HG02973 (cell line): Measurements from ENCODE around the gene NCKAP5.

Source experiments
- ATAC-seq: cut with Tn5 transposase; IDR thresholded peaks from one replicate; pipeline ENCODE4 v1.9.1; 2021; ENCODE audit warnings: moderate library complexity; ENCODE audit not compliant: unreplicated experiment

NCKAP5 gene

GRCh38 chr2:132975193-132976105 is 592.8 kb downstream of the NCKAP5 start:
- ATAC-seq, result no peak

- ATAC-seq, result no peak
These were observed 593.7 kb downstream of the NCKAP5 start for GRCh38 chr2:132974467-132975095.

GRCh38 chr2:132971310-132972061 is 596.8 kb downstream of the NCKAP5 start:
- no peak for ATAC-seq

GRCh38 chr2:132969371-132969985 is 598.8 kb downstream of the NCKAP5 start:
- ATAC-seq, result no peak

GRCh38 chr2:132965460-132965859 is 602.8 kb downstream of the NCKAP5 start:
- ATAC-seq, result no peak

GRCh38 chr2:132963161-132963560 is 605.1 kb downstream of the NCKAP5 start:
- ATAC-seq, result no peak

- ATAC-seq, result no peak
These were observed 609.4 kb downstream of the NCKAP5 start for GRCh38 chr2:132958887-132959286.

- ATAC-seq, result no peak
These were observed 612.2 kb downstream of the NCKAP5 start for GRCh38 chr2:132955871-132956615.

- ATAC-seq, result peak; percentile 75
These were observed 614.5 kb downstream of the NCKAP5 start for GRCh38 chr2:132953771-132954170.

- no peak for ATAC-seq
These were observed 617.1 kb downstream of the NCKAP5 start for GRCh38 chr2:132951008-132951714.

GRCh38 chr2:132949108-132949507 is 619.2 kb downstream of the NCKAP5 start:
- ATAC-seq, result no peak

- no peak for ATAC-seq
These were observed 620.1 kb downstream of the NCKAP5 start for GRCh38 chr2:132948211-132948610.

GRCh38 chr2:132943829-132944228 is 624.4 kb downstream of the NCKAP5 start:
- no peak for ATAC-seq

GRCh38 chr2:132941296-132942020 is 626.8 kb downstream of the NCKAP5 start:
- no peak for ATAC-seq

GRCh38 chr2:132937629-132938028 is 630.6 kb downstream of the NCKAP5 start:
- ATAC-seq, result no peak

- peak; percentile 51 for ATAC-seq
These were observed 631.5 kb downstream of the NCKAP5 start for GRCh38 chr2:132936791-132937190.

GRCh38 chr2:132936261-132936660 is 632.0 kb downstream of the NCKAP5 start:
- ATAC-seq, result no peak

- ATAC-seq, result no peak
These were observed 638.5 kb downstream of the NCKAP5 start for GRCh38 chr2:132929786-132930185.

- ATAC-seq, result no peak
These were observed 644.5 kb downstream of the NCKAP5 start for GRCh38 chr2:132923787-132924186.
